Mesothelial cell of epicardium (in vitro differentiated cells): Measurements from ENCODE around the gene PSD4. TPM values are rescaled to one million over a fixed set of nuclear protein-coding genes. Genes with fewer than 3 reads are reported as not detected.

ENCODE experiments used
- DNase-seq, 2 experiments: peaks; one replicate each; pipeline ENCODE4 v3.0.0; 2021; ENCODE audit warnings: low spot score in 2 of 2; ENCODE audit not compliant: unreplicated experiment in 2 of 2
- H3K27ac Mint-ChIP-seq: 2 replicates; pipeline ENCODE4 v1.8.0; 2021; ENCODE audit warnings: mixed read lengths
- H3K27me3 Mint-ChIP-seq: 2 replicates; pipeline ENCODE4 v1.8.0; 2021; ENCODE audit warnings: low read depth, mixed read lengths
- H3K36me3 Mint-ChIP-seq: 2 replicates; pipeline ENCODE4 v1.8.0; 2021; ENCODE audit warnings: mixed read lengths
- H3K4me1 Mint-ChIP-seq: 2 replicates; pipeline ENCODE4 v1.8.0; 2021; ENCODE audit warnings: mixed read lengths
- H3K4me3 Mint-ChIP-seq: 2 replicates; pipeline ENCODE4 v1.8.0; 2021; ENCODE audit warnings: mild to moderate bottlenecking, moderate library complexity, mixed read lengths
- H3K9me3 Mint-ChIP-seq: 2 replicates; pipeline ENCODE4 v1.8.0; 2021; ENCODE audit warnings: mixed read lengths
- total RNA-seq: library from RNA; stranded (reverse); gene quantifications from 3 replicates; pipeline ENCODE4 v1.2.1, GENCODE V29; 2021
- TF ChIP-seq, protein P1 (sequence below): fragments of 200-600 bp; sonication (generic); IDR thresholded peaks from one replicate; pipeline ENCODE4 v1.5.0; 2021; ENCODE audit warnings: antibody characterized with exemption; ENCODE audit not compliant: unreplicated experiment

Gene PSD4
- 16.6 to 21.4 TPM (median 20.1 TPM) in 3 replicates for total RNA-seq

- peaks cover 3% of the 10 kb centered on the region for H3K4me1 Mint-ChIP-seq
- TF ChIP-seq, protein P1, sequence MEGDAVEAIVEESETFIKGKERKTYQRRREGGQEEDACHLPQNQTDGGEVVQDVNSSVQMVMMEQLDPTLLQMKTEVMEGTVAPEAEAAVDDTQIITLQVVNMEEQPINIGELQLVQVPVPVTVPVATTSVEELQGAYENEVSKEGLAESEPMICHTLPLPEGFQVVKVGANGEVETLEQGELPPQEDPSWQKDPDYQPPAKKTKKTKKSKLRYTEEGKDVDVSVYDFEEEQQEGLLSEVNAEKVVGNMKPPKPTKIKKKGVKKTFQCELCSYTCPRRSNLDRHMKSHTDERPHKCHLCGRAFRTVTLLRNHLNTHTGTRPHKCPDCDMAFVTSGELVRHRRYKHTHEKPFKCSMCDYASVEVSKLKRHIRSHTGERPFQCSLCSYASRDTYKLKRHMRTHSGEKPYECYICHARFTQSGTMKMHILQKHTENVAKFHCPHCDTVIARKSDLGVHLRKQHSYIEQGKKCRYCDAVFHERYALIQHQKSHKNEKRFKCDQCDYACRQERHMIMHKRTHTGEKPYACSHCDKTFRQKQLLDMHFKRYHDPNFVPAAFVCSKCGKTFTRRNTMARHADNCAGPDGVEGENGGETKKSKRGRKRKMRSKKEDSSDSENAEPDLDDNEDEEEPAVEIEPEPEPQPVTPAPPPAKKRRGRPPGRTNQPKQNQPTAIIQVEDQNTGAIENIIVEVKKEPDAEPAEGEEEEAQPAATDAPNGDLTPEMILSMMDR = no peak
- no peak within 1 kb of the TSS for H3K27ac Mint-ChIP-seq
- no peaks in the 10 kb centered on the region for H3K36me3 Mint-ChIP-seq
- peaks cover 4% of the 10 kb centered on the region for H3K9me3 Mint-ChIP-seq
- H3K4me3 Mint-ChIP-seq = no peak within 1 kb of the TSS
- no peak for DNase-seq
- H3K27me3 Mint-ChIP-seq = no peaks in the 10 kb centered on the region
Measured at GRCh38 chr2:113173542-113174375, at the start of gene PSD4. Gene PSD4, plus strand, starts transcription at chr2:113173971. Its CDS starts 8,486 bp downstream, at chr2:113182457.

GRCh38 chr2:113124181-113124961 is 49.4 kb upstream of the PSD4 start:
- TF ChIP-seq, protein P1 = no peak
- no peak overlapping the region for H3K4me3 Mint-ChIP-seq
- no peaks in the 10 kb centered on the region for H3K9me3 Mint-ChIP-seq
- H3K4me1 Mint-ChIP-seq = peaks cover 6% of the 10 kb centered on the region
- DNase-seq = no peak
- H3K36me3 Mint-ChIP-seq = no peaks in the 10 kb centered on the region
- peaks cover 68% of the 10 kb centered on the region for H3K27me3 Mint-ChIP-seq
- H3K27ac Mint-ChIP-seq = no peak overlapping the region

DNA sequence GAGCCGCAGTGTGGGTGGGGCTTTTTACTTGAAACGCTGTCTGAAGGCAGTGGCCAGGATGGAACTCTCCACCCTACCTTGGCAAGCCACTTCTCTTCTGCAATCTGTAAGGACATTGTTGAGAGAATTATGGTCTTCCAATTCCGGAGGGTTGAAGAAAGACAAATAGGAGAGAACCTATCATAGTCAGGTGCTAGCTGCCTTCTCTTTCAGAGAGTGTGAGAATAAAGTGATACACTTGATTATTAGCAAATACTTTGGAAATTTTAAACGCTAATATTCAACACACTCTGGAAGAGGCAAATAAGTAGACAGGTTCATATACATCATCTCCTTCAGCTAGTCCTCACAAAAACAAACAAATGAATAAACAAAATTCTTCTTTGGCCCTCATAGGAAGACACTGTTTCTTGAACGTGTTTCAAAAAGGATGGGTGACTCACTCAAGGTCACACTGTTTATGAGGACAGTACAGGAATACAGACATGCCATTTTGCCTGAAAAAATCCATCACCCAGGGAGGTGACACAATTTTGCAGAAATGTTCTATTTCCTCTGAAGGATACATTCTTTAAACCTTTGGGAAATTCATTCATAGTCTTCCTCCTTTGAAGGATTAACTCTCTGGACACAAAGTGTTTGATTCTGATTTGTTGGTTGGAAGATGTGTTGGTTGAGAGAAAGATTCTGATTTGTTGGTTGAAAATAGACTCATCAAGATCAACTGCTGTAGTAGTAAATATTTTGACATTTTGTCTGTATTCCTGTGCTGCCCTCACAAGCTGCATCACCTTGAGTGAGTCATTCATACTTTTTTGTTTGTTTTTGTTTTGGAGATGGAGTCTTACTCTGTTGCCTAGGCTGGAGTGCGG is 48.6 kb upstream of the PSD4 start:
- peaks cover 6% of the 10 kb centered on the region for H3K4me1 Mint-ChIP-seq
- DNase-seq = no peak
- H3K27me3 Mint-ChIP-seq = peaks cover 61% of the 10 kb centered on the region
- no peak overlapping the region for H3K4me3 Mint-ChIP-seq
- no peaks in the 10 kb centered on the region for H3K36me3 Mint-ChIP-seq
- TF ChIP-seq, protein P1 = no peak
- no peaks in the 10 kb centered on the region for H3K9me3 Mint-ChIP-seq
- no peak overlapping the region for H3K27ac Mint-ChIP-seq

- Mint-ChIP-seq H3K27ac (no peak within 1 kb of the TSS), H3K4me3 (no peak within 1 kb of the TSS), H3K4me1 (no peaks in the 10 kb centered on the region), H3K9me3 (no peaks in the 10 kb centered on the region), H3K36me3 (no peaks in the 10 kb centered on the region), H3K27me3 (peaks cover 49% of the 10 kb centered on the region)
- TF ChIP-seq, protein P1 = no peak
- no peak for DNase-seq
Measured at GRCh38 chr2:113126845-113127645, 46.7 kb upstream of the PSD4 start, which contains the start of gene IL1RN. Gene IL1RN, plus strand, starts transcription at chr2:113127598. Its CDS starts 27 bp downstream, at chr2:113127625.
